ENCODE data around the gene SLC25A21.

SLC25A21 gene

DNA sequence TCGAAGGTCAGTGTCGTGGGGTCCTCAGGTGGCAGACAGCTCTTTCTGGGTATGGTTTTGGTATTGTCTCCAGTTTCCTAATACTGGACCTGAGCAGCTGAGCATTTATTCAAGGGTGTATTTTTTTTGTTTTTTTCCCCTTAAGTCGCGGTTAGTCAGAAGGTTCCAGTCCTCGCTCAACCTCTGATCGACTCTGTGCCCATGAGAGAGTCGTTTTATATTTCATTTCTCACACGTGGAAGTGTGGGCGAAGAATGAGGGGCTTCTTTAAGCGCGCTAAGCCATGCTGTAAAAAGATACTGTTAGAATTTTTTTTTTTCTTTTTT lies 25.8 kb upstream of the SLC25A21 start:
- Histone ChIP-seq H3K23ac (ENCODE audit: low read length) (no peak overlapping the region), H3K4me2 (ENCODE audit: low read length) (peak overlapping the region; percentile 62), H2AK5ac (ENCODE audit: low read length) (no peak overlapping the region), H3K27ac (ENCODE audit: low read depth, low read length) (peak overlapping the region; percentile 75), H3K4me3 (ENCODE audit: low read depth, low read length) (peak overlapping the region; percentile 84), H3K18ac (ENCODE audit: low read length) (no peak overlapping the region), H3K9ac (ENCODE audit: low read length) (peak overlapping the region; percentile 76), H3K79me2 (ENCODE audit: control insufficient read depth, insufficient read depth, low read length, poor library complexity) (no peaks in the 10 kb centered on the region), H3K4ac (ENCODE audit: low read depth, low read length) (no peak overlapping the region), H3K36me3 (ENCODE audit: control insufficient read depth in 1 of 2, insufficient read depth in 2 of 2, low read length in 2 of 2) (no peaks in the 10 kb centered on the region), H3K27me3 (ENCODE audit: insufficient read depth, low read length) (no peaks in the 10 kb centered on the region), H4K8ac (ENCODE audit: low read depth, low read length) (peak overlapping the region; percentile 77), H3K14ac (ENCODE audit: low read length) (no peak overlapping the region), H4K12ac (ENCODE audit: low read depth, low read length) (peak overlapping the region; percentile 61), H2BK5ac (ENCODE audit: low read depth, low read length, poor library complexity) (no peak overlapping the region), H3K79me1 (ENCODE audit: low read length) (peaks cover 5% of the 10 kb centered on the region), H3K9me3 (ENCODE audit: insufficient read depth, low read depth, low read length) (no peaks in the 10 kb centered on the region), H2BK12ac (ENCODE audit: low read length) (no peak overlapping the region), H4K91ac (ENCODE audit: low read depth, low read length) (no peak overlapping the region), H3K4me1 (ENCODE audit: control insufficient read depth in 1 of 2, insufficient read depth in 2 of 2, low read length in 2 of 2) (peaks cover 0 to 3% of the 10 kb centered on the region in 2 experiments), H2AFZ (ENCODE audit: insufficient read depth, low read length, poor library complexity) (peak overlapping the region; percentile 80), H2BK120ac (ENCODE audit: insufficient read depth, low read length, poor library complexity) (no peak overlapping the region)
- no peak for DNase-seq
- WGBS (ENCODE audit: extremely low coverage, insufficient coverage, insufficient read length): no CpG with 5 or more reads among the region's 11 CpGs

DNA sequence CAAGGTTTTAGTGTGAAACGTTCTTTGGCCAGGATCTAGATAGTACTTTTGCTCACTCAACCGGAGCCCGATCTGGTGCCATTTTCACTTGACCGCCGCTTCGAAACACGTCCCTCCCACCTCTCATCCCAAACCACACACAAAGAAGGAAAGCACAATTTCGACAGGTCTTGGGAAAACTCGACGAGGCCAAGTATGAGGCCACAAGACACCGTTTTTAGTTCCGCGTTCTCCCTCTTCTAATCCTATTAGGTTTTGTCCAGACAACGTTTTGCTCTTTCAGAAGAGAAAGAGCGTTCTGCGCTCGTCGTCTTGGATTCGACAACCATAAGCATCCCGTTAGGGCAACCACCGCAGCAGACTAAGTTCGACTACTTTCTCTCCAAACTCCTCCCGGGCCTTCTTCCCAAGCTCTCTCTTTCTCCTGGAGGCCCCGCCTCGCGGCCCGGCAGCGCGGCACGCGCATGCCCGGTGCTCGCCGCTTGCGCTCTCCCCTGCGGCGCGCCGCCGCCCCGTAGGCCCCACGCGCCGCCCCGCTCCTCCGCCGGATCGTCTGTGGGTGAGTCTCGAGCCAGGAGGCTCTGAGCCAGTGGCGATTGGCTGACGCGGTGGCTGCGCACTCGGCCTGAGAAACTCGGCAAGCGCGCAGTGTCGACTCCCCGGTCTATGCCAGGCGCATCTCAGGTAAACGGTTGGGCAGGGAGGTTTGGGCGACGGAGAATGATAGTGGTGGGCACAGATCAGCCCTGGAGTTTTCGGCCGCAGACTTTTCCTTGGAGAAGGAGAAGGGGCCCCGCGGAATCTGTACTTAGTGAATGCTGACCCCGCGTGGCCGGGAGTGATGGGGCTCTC lies 25.2 kb upstream of the SLC25A21 start, which contains the start of gene MIPOL1:
MIPOL1 (plus strand) TSS at position 517 of the 852 bp plus-strand sequence. CDS start 49,952 bp downstream, outside the sequence.
- Histone ChIP-seq H3K79me1 (ENCODE audit: low read length) (peaks cover 5% of the 10 kb centered on the region), H3K4me1 (ENCODE audit: control insufficient read depth in 1 of 2, insufficient read depth in 2 of 2, low read length in 2 of 2) (peaks cover 0 to 3% of the 10 kb centered on the region in 2 experiments), H3K18ac (ENCODE audit: low read length) (peak within 1 kb of the TSS; percentile 48), H3K79me2 (ENCODE audit: control insufficient read depth, insufficient read depth, low read length, poor library complexity) (no peaks in the 10 kb centered on the region), H3K23ac (ENCODE audit: low read length) (no peak within 1 kb of the TSS), H4K91ac (ENCODE audit: low read depth, low read length) (peak within 1 kb of the TSS; percentile 63), H3K9me3 (ENCODE audit: insufficient read depth, low read depth, low read length) (no peaks in the 10 kb centered on the region), H4K12ac (ENCODE audit: low read depth, low read length) (peak within 1 kb of the TSS; percentile 61), H3K27me3 (ENCODE audit: insufficient read depth, low read length) (no peaks in the 10 kb centered on the region), H3K36me3 (ENCODE audit: control insufficient read depth in 1 of 2, insufficient read depth in 2 of 2, low read length in 2 of 2) (no peaks in the 10 kb centered on the region), H2BK5ac (ENCODE audit: low read depth, low read length, poor library complexity) (peak within 1 kb of the TSS; percentile 29), H3K4ac (ENCODE audit: low read depth, low read length) (peak within 1 kb of the TSS; percentile 19), H2BK12ac (ENCODE audit: low read length) (no peak within 1 kb of the TSS), H3K4me2 (ENCODE audit: low read length) (peak within 1 kb of the TSS; percentile 62), H2BK120ac (ENCODE audit: insufficient read depth, low read length, poor library complexity) (peak within 1 kb of the TSS; percentile 61), H3K4me3 (ENCODE audit: low read depth, low read length) (peak within 1 kb of the TSS; percentile 84), H3K14ac (ENCODE audit: low read length) (peak within 1 kb of the TSS; percentile 71), H2AFZ (ENCODE audit: insufficient read depth, low read length, poor library complexity) (peak within 1 kb of the TSS; percentile 80), H4K8ac (ENCODE audit: low read depth, low read length) (peak within 1 kb of the TSS; percentile 77), H3K9ac (ENCODE audit: low read length) (peak within 1 kb of the TSS; percentile 85), H3K27ac (ENCODE audit: low read depth, low read length) (peak within 1 kb of the TSS; percentile 75), H2AK5ac (ENCODE audit: low read length) (no peak within 1 kb of the TSS)
- peak in 1 of 2 donors; percentile 9 for DNase-seq
- no CpG with 5 or more reads among the region's 70 CpGs for WGBS (ENCODE audit: extremely low coverage, insufficient coverage, insufficient read length)

DNA sequence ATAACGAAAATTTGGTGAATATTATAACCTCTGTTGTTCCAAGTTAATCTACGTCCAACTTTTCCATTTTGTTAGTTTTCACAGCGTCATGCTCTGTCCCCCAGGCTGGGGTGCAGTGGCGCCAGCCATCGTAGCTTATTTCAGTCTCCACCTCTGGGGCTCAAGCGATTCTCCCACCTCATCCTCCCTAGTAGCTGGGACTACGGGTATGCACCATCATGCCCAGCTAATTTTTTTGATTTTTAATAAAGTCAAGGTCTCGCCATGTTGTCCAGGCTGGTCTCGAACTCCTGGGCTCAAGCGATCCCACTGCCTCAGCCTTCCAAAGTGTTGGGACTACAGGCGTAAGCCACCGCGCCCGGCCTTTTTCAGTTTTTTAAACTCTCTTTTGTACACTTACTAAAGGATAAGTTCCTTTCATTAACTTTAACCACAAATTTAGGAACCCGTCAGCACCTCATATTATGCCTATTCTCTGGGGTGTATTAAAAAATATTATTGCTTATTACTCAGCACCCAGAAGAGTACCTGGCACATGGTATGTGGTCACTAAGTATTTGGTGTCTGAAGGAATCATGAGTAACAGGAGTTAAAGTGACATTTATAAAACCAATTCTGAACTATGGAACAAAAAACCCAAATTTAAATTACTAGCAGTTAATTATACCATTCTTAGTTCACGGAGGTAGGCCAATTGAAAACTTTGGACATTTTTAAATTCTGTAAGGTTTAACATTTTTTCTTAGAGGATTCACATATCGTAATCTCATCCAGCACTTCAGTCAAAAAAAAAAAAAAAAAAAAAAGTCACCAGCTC lies 24.4 kb upstream of the SLC25A21 start:
- H3K4ac ChIP-seq (ENCODE audit: low read depth, low read length): no peak overlapping the region

DNA sequence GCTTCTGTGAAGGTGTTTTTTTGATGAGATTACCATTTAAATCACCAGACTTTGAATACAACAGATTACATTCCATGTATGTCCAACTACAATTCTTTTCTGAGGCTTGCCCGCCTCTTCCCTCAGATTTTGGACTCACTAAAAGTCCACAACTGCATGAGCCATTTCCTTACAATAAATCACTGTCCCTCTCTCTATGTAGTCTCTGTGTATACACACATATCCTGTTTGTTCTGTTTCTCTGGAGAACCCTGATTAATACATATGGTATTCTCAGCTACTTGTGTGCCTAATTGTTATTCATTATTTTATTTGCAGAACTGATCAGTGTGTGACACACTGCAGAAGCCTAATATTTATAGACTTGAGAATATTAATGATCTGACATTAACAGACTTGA lies 22.9 kb upstream of the SLC25A21 start:
- H4K91ac ChIP-seq (ENCODE audit: low read depth, low read length): no peak overlapping the region
- H4K12ac ChIP-seq (ENCODE audit: low read depth, low read length): no peak overlapping the region

More for the DNA sequence above, 24.4 kb upstream of the SLC25A21 start:
- no CpG with 5 or more reads among the region's 17 CpGs for WGBS (ENCODE audit: extremely low coverage, insufficient coverage, insufficient read length)
- Histone ChIP-seq H4K91ac (ENCODE audit: low read depth, low read length) (no peak overlapping the region), H2BK5ac (ENCODE audit: low read depth, low read length, poor library complexity) (no peak overlapping the region), H3K23ac (ENCODE audit: low read length) (no peak overlapping the region), H2AK5ac (ENCODE audit: low read length) (peak overlapping the region; percentile 54), H2BK12ac (ENCODE audit: low read length) (peak overlapping the region; percentile 64), H3K9me3 (ENCODE audit: insufficient read depth, low read depth, low read length) (no peaks in the 10 kb centered on the region), H3K4me1 (ENCODE audit: control insufficient read depth in 1 of 2, insufficient read depth in 2 of 2, low read length in 2 of 2) (peaks cover 0 to 3% of the 10 kb centered on the region in 2 experiments), H3K4me2 (ENCODE audit: low read length) (peak overlapping the region; percentile 62), H2AFZ (ENCODE audit: insufficient read depth, low read length, poor library complexity) (no peak overlapping the region), H4K12ac (ENCODE audit: low read depth, low read length) (peak overlapping the region; percentile 75), H3K18ac (ENCODE audit: low read length) (no peak overlapping the region), H3K9ac (ENCODE audit: low read length) (no peak overlapping the region), H3K27ac (ENCODE audit: low read depth, low read length) (no peak overlapping the region), H3K36me3 (ENCODE audit: control insufficient read depth in 1 of 2, insufficient read depth in 2 of 2, low read length in 2 of 2) (no peaks in the 10 kb centered on the region), H3K79me1 (ENCODE audit: low read length) (peaks cover 5% of the 10 kb centered on the region), H3K79me2 (ENCODE audit: control insufficient read depth, insufficient read depth, low read length, poor library complexity) (no peaks in the 10 kb centered on the region), H3K27me3 (ENCODE audit: insufficient read depth, low read length) (no peaks in the 10 kb centered on the region), H3K4me3 (ENCODE audit: low read depth, low read length) (no peak overlapping the region), H4K8ac (ENCODE audit: low read depth, low read length) (peak overlapping the region; percentile 77), H3K14ac (ENCODE audit: low read length) (no peak overlapping the region), H2BK120ac (ENCODE audit: insufficient read depth, low read length, poor library complexity) (no peak overlapping the region)
- no peak for DNase-seq

More for the DNA sequence above, 22.9 kb upstream of the SLC25A21 start:
- Histone ChIP-seq H3K18ac (ENCODE audit: low read length) (no peak overlapping the region), H3K27me3 (ENCODE audit: insufficient read depth, low read length) (no peaks in the 10 kb centered on the region), H2AK5ac (ENCODE audit: low read length) (no peak overlapping the region), H3K9ac (ENCODE audit: low read length) (no peak overlapping the region), H2BK120ac (ENCODE audit: insufficient read depth, low read length, poor library complexity) (no peak overlapping the region), H3K4me1 (ENCODE audit: control insufficient read depth in 1 of 2, insufficient read depth in 2 of 2, low read length in 2 of 2) (peaks cover 0 to 3% of the 10 kb centered on the region in 2 experiments), H3K27ac (ENCODE audit: low read depth, low read length) (no peak overlapping the region), H2BK12ac (ENCODE audit: low read length) (no peak overlapping the region), H4K8ac (ENCODE audit: low read depth, low read length) (no peak overlapping the region), H3K4ac (ENCODE audit: low read depth, low read length) (no peak overlapping the region), H3K14ac (ENCODE audit: low read length) (no peak overlapping the region), H3K79me1 (ENCODE audit: low read length) (peaks cover 5% of the 10 kb centered on the region), H3K9me3 (ENCODE audit: insufficient read depth, low read depth, low read length) (no peaks in the 10 kb centered on the region), H3K4me2 (ENCODE audit: low read length) (no peak overlapping the region), H3K79me2 (ENCODE audit: control insufficient read depth, insufficient read depth, low read length, poor library complexity) (no peaks in the 10 kb centered on the region), H2BK5ac (ENCODE audit: low read depth, low read length, poor library complexity) (no peak overlapping the region), H2AFZ (ENCODE audit: insufficient read depth, low read length, poor library complexity) (no peak overlapping the region), H3K36me3 (ENCODE audit: control insufficient read depth in 1 of 2, insufficient read depth in 2 of 2, low read length in 2 of 2) (no peaks in the 10 kb centered on the region), H3K23ac (ENCODE audit: low read length) (no peak overlapping the region), H3K4me3 (ENCODE audit: low read depth, low read length) (no peak overlapping the region)
- WGBS (ENCODE audit: extremely low coverage, insufficient coverage, insufficient read length): no CpG with 5 or more reads among the region's 1 CpG
- DNase-seq: no peak
